Gastrocnemius medialis (tissue), 4 donors: ENCODE results near the gene AP3M1.

ENCODE experiments used
- CTCF ChIP-seq, 5 experiments: fragments of 450-650 bp in 3 of 5; fragments of 200-600 bp in 2 of 5; sonication (generic) in 2 of 5; IDR thresholded peaks in 4 of 5; conservative IDR thresholded peaks in 1 of 5; 1 replicate in 4 of 5; 2 replicates in 1 of 5; pipeline ENCODE4 v1.5.1; 2016 to 2019; ENCODE audit warnings: antibody characterized with exemption in 5 of 5, mild to moderate bottlenecking in 3 of 5, moderate library complexity in 3 of 5
- POLR2A ChIP-seq, 2 donors: fragments of 450-650 bp; IDR thresholded peaks; one replicate each; pipeline ENCODE4 v1.6.1; 2017; ENCODE audit warnings: antibody characterized with exemption in 2 of 2, mild to moderate bottlenecking in 2 of 2, moderate library complexity in 2 of 2

DNA sequence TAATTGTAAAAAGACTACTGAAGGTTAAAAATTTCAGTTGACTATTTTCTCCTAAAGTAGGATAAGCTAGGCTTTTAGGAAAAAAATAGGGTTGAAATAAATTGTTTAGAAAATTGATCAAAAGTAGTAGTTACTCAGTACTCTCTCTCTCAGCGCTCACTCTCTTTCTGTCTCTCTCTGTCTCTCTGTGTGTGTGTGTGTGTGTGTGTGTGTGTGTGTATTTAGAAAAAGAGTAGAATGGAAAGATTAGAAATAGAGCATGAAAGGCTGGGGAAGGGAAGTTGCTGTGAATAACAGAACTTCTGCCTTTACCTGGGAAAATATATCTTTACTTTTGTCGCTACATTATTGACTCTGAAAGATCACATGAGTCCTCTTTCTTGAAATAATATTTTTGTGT lies 21.0 kb upstream of the AP3M1 start:
- TF ChIP-seq CTCF (IDR thresholded peaks at IDR 0.05 in 4 of 5, conservative IDR thresholded peaks at IDR 0.05 in 1 of 5): no peak
- TF ChIP-seq POLR2A (IDR thresholded peaks at IDR 0.05): no peak
